ENCODE results near the gene EMID1. TPM values are rescaled to one million over a fixed set of nuclear protein-coding genes. Genes with fewer than 3 reads are reported as not detected.

EMID1 gene
- total RNA-seq: 58.3 TPM

DNA sequence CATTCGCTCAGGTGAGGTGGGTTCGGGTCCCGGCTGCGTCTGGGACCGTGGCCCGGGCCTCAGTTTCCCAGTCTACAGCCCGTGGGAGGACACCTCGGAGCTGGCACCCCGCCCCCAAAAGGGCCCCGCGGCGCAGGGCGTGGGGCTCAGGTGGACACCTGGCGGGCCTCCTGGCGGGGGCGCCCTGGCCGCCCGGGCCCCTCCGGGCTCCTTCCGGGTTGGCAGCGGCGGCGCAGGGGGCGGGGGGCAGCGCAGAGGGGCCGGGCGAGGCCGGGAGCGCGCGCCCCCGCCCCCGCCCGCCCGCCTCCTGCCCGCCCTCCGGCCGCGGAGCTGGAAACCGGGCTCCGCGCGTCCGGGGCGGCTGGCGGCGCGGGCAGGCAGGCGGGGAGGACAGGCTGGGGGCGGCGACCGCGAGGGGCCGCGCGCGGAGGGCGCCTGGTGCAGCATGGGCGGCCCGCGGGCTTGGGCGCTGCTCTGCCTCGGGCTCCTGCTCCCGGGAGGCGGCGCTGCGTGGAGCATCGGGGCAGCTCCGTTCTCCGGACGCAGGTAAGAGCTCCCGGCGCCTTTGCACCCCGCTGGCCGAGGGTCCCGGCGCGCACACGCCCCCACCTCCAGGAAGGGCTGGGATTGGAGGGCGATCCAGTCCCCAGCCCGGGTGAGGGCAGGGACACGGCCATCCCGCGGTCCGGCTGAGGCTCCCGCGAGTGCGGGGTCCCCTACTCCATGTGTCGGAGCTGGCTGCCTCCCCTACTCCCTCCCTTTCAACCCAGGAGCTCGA lies at the start of gene EMID1:
TSS of gene EMID1 (plus strand) at position 303 of the 778 bp plus-strand sequence. CDS start at position 446, 143 bp downstream.

DNA sequence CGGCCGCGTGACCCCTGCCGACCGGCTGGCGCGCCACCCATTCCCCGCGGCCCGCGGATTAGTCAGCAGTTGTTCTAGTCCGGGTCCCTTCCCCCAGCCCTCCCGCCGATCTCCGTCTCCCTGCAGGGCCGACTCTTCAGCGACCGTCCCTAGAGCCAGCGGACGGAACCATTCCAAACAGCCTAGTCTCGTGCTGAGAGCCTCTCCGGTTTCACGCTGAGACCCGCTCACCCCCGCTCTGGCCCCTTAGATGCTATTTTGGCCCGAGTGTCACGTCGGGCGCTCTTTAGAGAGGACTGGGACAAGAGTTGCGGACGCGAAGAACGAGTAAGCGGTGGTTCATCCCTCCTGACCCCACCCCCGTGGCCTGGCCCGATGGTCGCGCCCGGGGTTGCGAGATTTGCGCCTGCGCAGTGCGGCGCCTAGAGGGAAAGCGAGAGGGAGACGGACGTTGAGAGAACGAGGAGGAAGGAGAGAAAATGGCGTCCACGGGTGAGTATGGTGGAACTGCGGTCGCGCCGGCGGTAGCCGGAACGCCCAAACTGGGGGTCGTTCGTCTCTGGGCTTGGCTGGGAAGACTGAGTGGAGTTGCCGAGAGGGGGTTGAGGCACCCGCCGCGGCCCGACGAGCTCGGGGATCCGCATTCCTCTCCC lies 62.3 kb downstream of the EMID1 start, which contains the start of the genes EWSR1 and RHBDD3:
TSS of gene EWSR1 (plus strand) at position 411 of the 653 bp plus-strand sequence. CDS start at position 480, 69 bp downstream.
TSS of gene RHBDD3 (minus strand) at position 124 of the 653 bp plus-strand sequence. CDS start 2,355 bp downstream, outside the sequence.

DNA sequence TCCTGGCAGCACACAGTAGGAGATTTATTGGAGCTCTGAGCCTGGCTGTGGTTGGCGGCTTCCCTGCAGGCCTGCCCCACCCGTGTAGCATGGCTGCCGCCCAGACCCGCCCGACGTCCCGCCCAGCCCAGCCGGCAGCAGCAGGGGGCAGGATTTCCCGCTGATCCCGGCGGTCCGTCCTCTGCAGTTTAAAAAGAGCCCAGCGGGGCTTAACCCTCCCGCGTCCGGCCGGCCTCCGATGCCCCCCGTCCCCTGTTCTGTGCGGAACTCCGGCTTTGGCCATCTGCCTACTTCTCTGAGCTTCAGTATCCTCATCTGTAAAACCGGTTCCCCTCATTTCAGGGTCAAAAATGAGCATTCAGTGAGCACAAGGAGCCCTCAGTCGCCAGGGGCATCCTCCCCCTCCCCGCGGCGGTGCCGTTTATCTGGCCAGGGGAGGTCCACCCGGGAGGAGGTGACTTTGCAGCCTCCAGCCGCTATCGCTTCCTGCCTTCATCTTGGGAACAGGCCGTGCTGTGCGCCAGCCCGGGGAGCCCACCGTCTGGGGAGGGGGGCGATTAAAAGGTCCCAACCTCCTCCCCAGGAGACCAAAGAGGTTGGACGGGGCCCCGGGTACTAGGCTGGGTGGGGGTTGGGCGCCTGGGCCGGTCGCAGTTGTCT lies 100.6 kb downstream of the EMID1 start, which contains the start of gene GAS2L1:
TSS of gene GAS2L1 (plus strand) at position 476 of the 660 bp plus-strand sequence. CDS start 1,456 bp downstream, outside the sequence.

Small RNA genes lying within 50 kb of the gene (small RNA-seq; reads per million reads assigned to genes)
- not detected for gene RNU6-1219P (ENCODE audit: low replicate concordance)

Other genes starting within 250 kb of the EMID1 start
- gene C22orf31, start 144.1 kb upstream of the EMID1 start, total RNA-seq: 0.64 TPM
- 41.0 TPM for gene KREMEN1, start 132.9 kb upstream of the EMID1 start, total RNA-seq
- 28.1 TPM for gene RHBDD3, start 62.1 kb downstream of the EMID1 start, total RNA-seq
- 155 TPM for gene EWSR1, start 62.4 kb downstream of the EMID1 start, total RNA-seq
- 8.9 TPM for gene GAS2L1, start 100.8 kb downstream of the EMID1 start, total RNA-seq
- 1.3 TPM for gene RASL10A, start 109.8 kb downstream of the EMID1 start, total RNA-seq
- gene AP1B1, start 182.7 kb downstream of the EMID1 start, total RNA-seq: 57.2 TPM
- not detected for gene RFPL1, start 232.7 kb downstream of the EMID1 start, total RNA-seq

All from metanephros (tissue), 2 donors.